HepG2 (cell line): ENCODE measurements around the gene GNPAT. TPM values are rescaled to one million over a fixed set of nuclear protein-coding genes. Genes with fewer than 3 reads are reported as not detected.

Experiments used
- ATF7-NPFF ChIP-seq: sonication (generic); formaldehyde crosslinking; IDR thresholded peaks from 2 replicates; pipeline ENCODE4 v1.8.1; 2023; ENCODE audit warnings: mild to moderate bottlenecking, low read depth, missing genetic modification reagents, moderate library complexity
- GATAD1 ChIP-seq: IDR thresholded peaks from 2 replicates; pipeline ENCODE4 v1.6.1; 2016; ENCODE audit warnings: missing genetic modification reagents, missing compliant biosample characterization
- GPN1 ChIP-seq: sonication (generic); formaldehyde crosslinking; IDR thresholded peaks from 2 replicates; pipeline ENCODE4 v1.5.1; 2020; ENCODE audit warnings: missing genetic modification reagents, borderline replicate concordance
- HDAC1 ChIP-seq: sonication (generic); formaldehyde crosslinking; IDR thresholded peaks from 2 replicates; pipeline ENCODE4 v1.5.1; 2020; ENCODE audit warnings: mild to moderate bottlenecking, missing genetic modification reagents
- KLF16 ChIP-seq, 2 experiments: sonication (generic) in 1 of 2; formaldehyde crosslinking in 1 of 2; IDR thresholded peaks; 2 replicates each; pipeline versions ENCODE4 v1.6.1 to v1.8.0; 2016 to 2023; ENCODE audit warnings: missing genetic modification reagents in 2 of 2, missing compliant biosample characterization in 1 of 2
- MED8 ChIP-seq: sonication (generic); formaldehyde crosslinking; IDR thresholded peaks from 2 replicates; pipeline ENCODE4 v1.8.1; 2023; ENCODE audit warnings: mild to moderate bottlenecking, missing genetic modification reagents; ENCODE audit not compliant: insufficient replicate concordance
- TAF1 ChIP-seq: sonication (generic); formaldehyde crosslinking; IDR thresholded peaks from 2 replicates; pipeline ENCODE4 v1.4.0; 2020; ENCODE audit warnings: missing genetic modification reagents
- ZNF367 ChIP-seq: sonication (generic); formaldehyde crosslinking; IDR thresholded peaks from 2 replicates; pipeline ENCODE4 v1.4.0; 2020; ENCODE audit warnings: missing genetic modification reagents, borderline replicate concordance
- ZNF510 ChIP-seq: sonication (generic); formaldehyde crosslinking; IDR thresholded peaks from 2 replicates; pipeline ENCODE4 v1.4.0; 2020; ENCODE audit warnings: low read depth, mild to moderate bottlenecking, missing genetic modification reagents
- ZNF549 ChIP-seq: sonication (generic); formaldehyde crosslinking; IDR thresholded peaks from 2 replicates; pipeline ENCODE4 v1.5.0; 2020; ENCODE audit warnings: missing genetic modification reagents
- ZZZ3 ChIP-seq: sonication (generic); formaldehyde crosslinking; IDR thresholded peaks from 2 replicates; pipeline ENCODE4 v1.4.0; 2020; ENCODE audit warnings: missing genetic modification reagents, mild to moderate bottlenecking, borderline replicate concordance
- polyA plus RNA-seq, 8 experiments: library from polyadenylated mRNA; depleted of rRNA in 3 of 8; stranded (reverse) in 7 of 8; unstranded in 1 of 8; fragments of >200 nt; fragmentation: Illumina TruSeq in 4 of 8; extraction: Trizol in 4 of 8; gene quantifications; 2 replicates each; pipeline versions ENCODE4 v1.2.1 to v1.2.3, GENCODE V29; 2011 to 2016; ENCODE audit warnings: low read depth in 4 of 8, missing spikeins in 1 of 8, mixed read lengths in 1 of 8; ENCODE audit not compliant: insufficient read depth in 1 of 8
- total RNA-seq, 5 experiments: library from RNA; depleted of rRNA; stranded (reverse); fragments of >200 nt; fragmentation: Illumina TruSeq; extraction: Trizol; gene quantifications; 2 replicates each; pipeline ENCODE4 v1.2.3, GENCODE V29; 2016; ENCODE audit warnings: low read depth in 1 of 5
- TF ChIP-seq, protein P1 (sequence below): sonication (generic); formaldehyde crosslinking; IDR thresholded peaks from 2 replicates; pipeline ENCODE4 v1.9.0; 2021; ENCODE audit warnings: missing genetic modification reagents, borderline replicate concordance
- TF ChIP-seq, protein P2 (sequence below): sonication (generic); formaldehyde crosslinking; IDR thresholded peaks from 2 replicates; pipeline ENCODE4 v1.8.1; 2023; ENCODE audit warnings: mild to moderate bottlenecking, missing genetic modification reagents
- TF ChIP-seq, protein P3 (sequence below): sonication (generic); formaldehyde crosslinking; IDR thresholded peaks from 2 replicates; pipeline ENCODE4 v1.4.0; 2020; ENCODE audit warnings: missing genetic modification reagents, mild to moderate bottlenecking, borderline replicate concordance
- TF ChIP-seq, protein P4 (sequence below): sonication (generic); formaldehyde crosslinking; IDR thresholded peaks from 2 replicates; pipeline ENCODE4 v1.4.0; 2020; ENCODE audit warnings: mild to moderate bottlenecking, missing genetic modification reagents
- TF ChIP-seq, protein P5 (sequence below): sonication (generic); formaldehyde crosslinking; IDR thresholded peaks from 2 replicates; pipeline ENCODE4 v1.8.1; 2023; ENCODE audit warnings: mild to moderate bottlenecking, inconsistent platforms, moderate library complexity, missing genetic modification reagents, borderline replicate concordance
- TF ChIP-seq, protein P6 (sequence below): IDR thresholded peaks from 2 replicates; pipeline ENCODE4 v1.6.1; 2016; ENCODE audit warnings: missing genetic modification reagents, missing compliant biosample characterization
- TF ChIP-seq, protein P7 (sequence below): sonication (generic); formaldehyde crosslinking; IDR thresholded peaks from 2 replicates; pipeline ENCODE4 v1.5.1; 2020; ENCODE audit warnings: missing genetic modification reagents, mild to moderate bottlenecking, borderline replicate concordance

The GNPAT gene
- total and polyA plus RNA-seq, 2 of the 13 experiments (the other 11 are each of a cell fraction or from before 2014, with no cell fraction given), result 58.3 to 114 TPM

DNA sequence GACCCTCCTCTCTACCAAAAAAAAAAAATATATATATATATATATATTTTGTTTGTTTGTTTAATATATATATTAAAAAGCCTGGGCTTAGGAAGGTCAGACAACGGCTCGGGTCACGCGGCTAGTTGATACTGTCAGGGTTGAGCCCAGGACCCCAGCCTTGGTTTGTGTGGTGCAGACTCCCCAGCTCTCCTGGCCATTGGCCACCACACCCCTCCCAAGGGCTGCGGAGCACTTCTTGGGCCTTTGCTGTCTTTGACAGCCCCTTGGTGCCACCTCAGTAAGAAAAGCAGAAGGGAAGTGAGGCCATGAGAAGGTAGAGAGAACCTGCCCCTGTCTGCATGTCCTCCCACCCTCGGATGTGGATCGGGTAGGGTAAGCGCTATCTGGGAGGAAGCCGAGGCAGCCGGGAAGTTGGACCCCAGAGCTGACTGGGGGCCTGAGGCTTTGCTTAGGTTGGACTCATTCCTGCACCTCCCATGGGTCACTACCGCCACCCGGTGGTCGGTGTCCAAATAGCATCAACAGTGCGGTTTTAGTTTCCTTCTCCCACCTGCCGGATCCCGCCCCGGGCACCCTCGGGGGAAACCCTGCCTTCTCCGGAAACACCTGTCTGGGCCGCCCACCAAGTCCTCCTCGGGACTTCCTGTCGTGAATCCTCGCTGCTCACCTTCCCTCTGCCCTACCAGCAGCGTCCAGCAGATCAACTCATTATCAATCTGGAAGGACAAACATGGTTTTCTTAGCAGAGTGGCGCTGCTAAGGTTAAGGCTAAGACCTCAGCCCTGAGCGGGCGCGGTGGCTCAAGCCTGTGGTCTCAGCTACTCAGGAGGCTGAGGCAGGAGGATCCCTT lies 29.8 kb upstream of the GNPAT start (continued):
- TF ChIP-seq, protein P1, sequence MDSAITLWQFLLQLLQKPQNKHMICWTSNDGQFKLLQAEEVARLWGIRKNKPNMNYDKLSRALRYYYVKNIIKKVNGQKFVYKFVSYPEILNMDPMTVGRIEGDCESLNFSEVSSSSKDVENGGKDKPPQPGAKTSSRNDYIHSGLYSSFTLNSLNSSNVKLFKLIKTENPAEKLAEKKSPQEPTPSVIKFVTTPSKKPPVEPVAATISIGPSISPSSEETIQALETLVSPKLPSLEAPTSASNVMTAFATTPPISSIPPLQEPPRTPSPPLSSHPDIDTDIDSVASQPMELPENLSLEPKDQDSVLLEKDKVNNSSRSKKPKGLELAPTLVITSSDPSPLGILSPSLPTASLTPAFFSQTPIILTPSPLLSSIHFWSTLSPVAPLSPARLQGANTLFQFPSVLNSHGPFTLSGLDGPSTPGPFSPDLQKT (CRISPR knock-in tag), result no peak
- TF ChIP-seq ZNF510 (CRISPR knock-in tag) (no peak), KLF16 (CRISPR knock-in tag; IDR thresholded peaks at IDR 0.05) (no peak; a peak in 1 of 4 replicates), TAF1 (CRISPR knock-in tag) (peak; percentile 32; the same call in 1 of the 2 replicates), ZNF549 (CRISPR knock-in tag) (no peak), GATAD1 (CRISPR knock-in tag) (peak; percentile 69), ATF7-NPFF (no peak; the same call in 1 of the 2 replicates), MED8 (CRISPR knock-in tag) (no peak), ZNF367 (CRISPR knock-in tag) (no peak), HDAC1 (CRISPR knock-in tag) (0 out of 2 replicates have a peak, but pooled peaks have one; percentile 20), ZZZ3 (CRISPR knock-in tag) (no peak), GPN1 (no peak)
- TF ChIP-seq, protein P2, sequence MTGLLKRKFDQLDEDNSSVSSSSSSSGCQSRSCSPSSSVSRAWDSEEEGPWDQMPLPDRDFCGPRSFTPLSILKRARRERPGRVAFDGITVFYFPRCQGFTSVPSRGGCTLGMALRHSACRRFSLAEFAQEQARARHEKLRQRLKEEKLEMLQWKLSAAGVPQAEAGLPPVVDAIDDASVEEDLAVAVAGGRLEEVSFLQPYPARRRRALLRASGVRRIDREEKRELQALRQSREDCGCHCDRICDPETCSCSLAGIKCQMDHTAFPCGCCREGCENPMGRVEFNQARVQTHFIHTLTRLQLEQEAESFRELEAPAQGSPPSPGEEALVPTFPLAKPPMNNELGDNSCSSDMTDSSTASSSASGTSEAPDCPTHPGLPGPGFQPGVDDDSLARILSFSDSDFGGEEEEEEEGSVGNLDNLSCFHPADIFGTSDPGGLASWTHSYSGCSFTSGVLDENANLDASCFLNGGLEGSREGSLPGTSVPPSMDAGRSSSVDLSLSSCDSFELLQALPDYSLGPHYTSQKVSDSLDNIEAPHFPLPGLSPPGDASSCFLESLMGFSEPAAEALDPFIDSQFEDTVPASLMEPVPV, result no peak
- TF ChIP-seq, protein P3, sequence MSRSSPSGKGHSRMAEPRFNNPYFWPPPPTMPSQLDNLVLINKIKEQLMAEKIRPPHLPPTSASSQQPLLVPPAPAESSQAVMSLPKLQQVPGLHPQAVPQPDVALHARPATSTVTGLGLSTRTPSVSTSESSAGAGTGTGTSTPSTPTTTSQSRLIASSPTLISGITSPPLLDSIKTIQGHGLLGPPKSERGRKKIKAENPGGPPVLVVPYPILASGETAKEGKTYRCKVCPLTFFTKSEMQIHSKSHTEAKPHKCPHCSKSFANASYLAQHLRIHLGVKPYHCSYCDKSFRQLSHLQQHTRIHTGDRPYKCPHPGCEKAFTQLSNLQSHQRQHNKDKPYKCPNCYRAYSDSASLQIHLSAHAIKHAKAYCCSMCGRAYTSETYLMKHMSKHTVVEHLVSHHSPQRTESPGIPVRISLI, result no peak
- TF ChIP-seq, protein P4, sequence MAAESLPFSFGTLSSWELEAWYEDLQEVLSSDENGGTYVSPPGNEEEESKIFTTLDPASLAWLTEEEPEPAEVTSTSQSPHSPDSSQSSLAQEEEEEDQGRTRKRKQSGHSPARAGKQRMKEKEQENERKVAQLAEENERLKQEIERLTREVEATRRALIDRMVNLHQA, result no peak
- TF ChIP-seq, protein P5, sequence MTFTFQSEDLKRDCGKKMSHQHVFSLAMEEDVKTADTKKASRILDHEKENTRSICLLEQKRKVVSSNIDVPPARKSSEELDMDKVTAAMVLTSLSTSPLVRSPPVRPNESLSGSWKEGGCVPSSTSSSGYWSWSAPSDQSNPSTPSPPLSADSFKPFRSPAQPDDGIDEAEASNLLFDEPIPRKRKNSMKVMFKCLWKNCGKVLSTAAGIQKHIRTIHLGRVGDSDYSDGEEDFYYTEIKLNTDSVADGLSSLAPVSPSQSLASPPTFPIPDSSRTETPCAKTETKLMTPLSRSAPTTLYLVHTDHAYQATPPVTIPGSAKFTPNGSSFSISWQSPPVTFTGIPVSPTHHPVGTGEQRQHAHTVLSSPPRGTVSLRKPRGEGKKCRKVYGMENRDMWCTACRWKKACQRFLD (CRISPR knock-in tag), result no peak
- TF ChIP-seq, protein P6, sequence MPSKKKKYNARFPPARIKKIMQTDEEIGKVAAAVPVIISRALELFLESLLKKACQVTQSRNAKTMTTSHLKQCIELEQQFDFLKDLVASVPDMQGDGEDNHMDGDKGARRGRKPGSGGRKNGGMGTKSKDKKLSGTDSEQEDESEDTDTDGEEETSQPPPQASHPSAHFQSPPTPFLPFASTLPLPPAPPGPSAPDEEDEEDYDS (CRISPR knock-in tag), result no peak
- TF ChIP-seq, protein P7, sequence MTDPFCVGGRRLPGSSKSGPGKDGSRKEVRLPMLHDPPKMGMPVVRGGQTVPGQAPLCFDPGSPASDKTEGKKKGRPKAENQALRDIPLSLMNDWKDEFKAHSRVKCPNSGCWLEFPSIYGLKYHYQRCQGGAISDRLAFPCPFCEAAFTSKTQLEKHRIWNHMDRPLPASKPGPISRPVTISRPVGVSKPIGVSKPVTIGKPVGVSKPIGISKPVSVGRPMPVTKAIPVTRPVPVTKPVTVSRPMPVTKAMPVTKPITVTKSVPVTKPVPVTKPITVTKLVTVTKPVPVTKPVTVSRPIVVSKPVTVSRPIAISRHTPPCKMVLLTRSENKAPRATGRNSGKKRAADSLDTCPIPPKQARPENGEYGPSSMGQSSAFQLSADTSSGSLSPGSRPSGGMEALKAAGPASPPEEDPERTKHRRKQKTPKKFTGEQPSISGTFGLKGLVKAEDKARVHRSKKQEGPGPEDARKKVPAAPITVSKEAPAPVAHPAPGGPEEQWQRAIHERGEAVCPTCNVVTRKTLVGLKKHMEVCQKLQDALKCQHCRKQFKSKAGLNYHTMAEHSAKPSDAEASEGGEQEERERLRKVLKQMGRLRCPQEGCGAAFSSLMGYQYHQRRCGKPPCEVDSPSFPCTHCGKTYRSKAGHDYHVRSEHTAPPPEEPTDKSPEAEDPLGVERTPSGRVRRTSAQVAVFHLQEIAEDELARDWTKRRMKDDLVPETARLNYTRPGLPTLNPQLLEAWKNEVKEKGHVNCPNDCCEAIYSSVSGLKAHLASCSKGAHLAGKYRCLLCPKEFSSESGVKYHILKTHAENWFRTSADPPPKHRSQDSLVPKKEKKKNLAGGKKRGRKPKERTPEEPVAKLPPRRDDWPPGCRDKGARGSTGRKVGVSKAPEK, result no peak
